K562 (cell line): ENCODE measurements around the gene SCARB2. TPM values are rescaled to one million over a fixed set of nuclear protein-coding genes. Genes with fewer than 3 reads are reported as not detected.

ENCODE experiments used
- ARID1B ChIP-seq: fragments of 450-650 bp; IDR thresholded peaks from 2 replicates; pipeline ENCODE4 v1.6.1; 2016; ENCODE audit warnings: antibody characterized with exemption, mild to moderate bottlenecking, inconsistent platforms
- C11orf30 ChIP-seq: fragments of 450-650 bp; IDR thresholded peaks from 2 replicates; pipeline ENCODE4 v1.6.1; 2016; ENCODE audit warnings: low read depth, mild to moderate bottlenecking
- DDX20 ChIP-seq: fragments of 450-650 bp; IDR thresholded peaks from 2 replicates; pipeline ENCODE4 v1.6.1; 2016; ENCODE audit warnings: missing genetic modification characterization, low read depth, mild to moderate bottlenecking, missing compliant biosample characterization, moderate library complexity
- ETV1 ChIP-seq: fragments of 450-650 bp; conservative IDR thresholded peaks from 2 replicates; pipeline ENCODE4 v1.6.1; 2016; ENCODE audit warnings: missing genetic modification characterization, control low read depth, low read depth, missing compliant biosample characterization
- HBP1 ChIP-seq: fragments of 450-650 bp; formaldehyde crosslinking; IDR thresholded peaks from 2 replicates; pipeline ENCODE4 v1.4.0; 2022; ENCODE audit warnings: missing genetic modification characterization
- JUND ChIP-seq, 2 experiments: IDR thresholded peaks; 2 replicates in 1 of 2; 3 replicates in 1 of 2; pipeline ENCODE4 v1.6.1; 2011; ENCODE audit warnings: borderline replicate concordance in 2 of 2, low read depth in 2 of 2, low read length in 2 of 2, improper control_type of control experiment in 1 of 2, missing biosample characterization in 1 of 2, missing genetic modification characterization in 1 of 2, missing genetic modification reagents in 1 of 2
- KDM5B ChIP-seq: fragments of 200-600 bp; sonication (generic); IDR thresholded peaks from 2 replicates; pipeline ENCODE4 v1.6.1; 2012; ENCODE audit warnings: low read depth, mild to moderate bottlenecking, moderate library complexity, low read length, control low read depth, inconsistent platforms; ENCODE audit not compliant: insufficient replicate concordance
- NFXL1 ChIP-seq: fragments of 450-650 bp; formaldehyde crosslinking; IDR thresholded peaks from 2 replicates; pipeline ENCODE4 v1.4.0; 2021; ENCODE audit warnings: mild to moderate bottlenecking
- POLR2B ChIP-seq: fragments of 450-650 bp; IDR thresholded peaks from 2 replicates; pipeline ENCODE4 v1.6.1; 2018; ENCODE audit warnings: low read depth; ENCODE audit not compliant: partially characterized antibody
- SMARCA5 ChIP-seq: fragments of 450-650 bp; IDR thresholded peaks from 2 replicates; pipeline ENCODE4 v1.6.1; 2016
- SPI1 ChIP-seq: IDR thresholded peaks from 2 replicates; pipeline ENCODE4 v1.6.1; 2011; ENCODE audit warnings: low read depth, low read length, control low read depth, borderline replicate concordance
- ZBTB2 ChIP-seq: fragments of 450-650 bp; IDR thresholded peaks from 2 replicates; pipeline ENCODE4 v1.6.1; 2016; ENCODE audit warnings: antibody characterized with exemption
- ZBTB7A ChIP-seq: IDR thresholded peaks from 2 replicates; pipeline ENCODE4 v1.6.1; 2011; ENCODE audit warnings: low read depth, mild to moderate bottlenecking, low read length, moderate library complexity, borderline replicate concordance; ENCODE audit not compliant: control insufficient read depth
- ZNF263 ChIP-seq: sonication (generic); formaldehyde crosslinking; IDR thresholded peaks from 2 replicates; pipeline ENCODE4 v1.8.0; 2022; ENCODE audit warnings: mild to moderate bottlenecking, missing genetic modification reagents, borderline replicate concordance
- ZZZ3 ChIP-seq: fragments of 450-650 bp; IDR thresholded peaks from 2 replicates; pipeline ENCODE4 v1.6.1; 2016; ENCODE audit warnings: antibody characterized with exemption, mild to moderate bottlenecking, moderate library complexity
- polyA plus RNA-seq, 8 experiments: library from polyadenylated mRNA; depleted of rRNA in 4 of 8; stranded (reverse) in 5 of 8; unstranded in 3 of 8; fragments of >200 nt; fragmentation: Nextera tagmentation in 2 of 8; fragmentation: Illumina TruSeq in 1 of 8; extraction: Ambion mirVana in 2 of 8; extraction: Trizol in 1 of 8; gene quantifications; 2 replicates each; pipeline versions ENCODE4 v1.2.1 to v1.2.3, GENCODE V29; 2011 to 2014; ENCODE audit warnings: inconsistent platforms in 1 of 8, missing spikeins in 1 of 8
- total RNA-seq, 7 experiments: library from RNA; depleted of rRNA in 6 of 7; stranded (reverse); fragments of >200 nt in 6 of 7; fragmentation: Illumina TruSeq in 2 of 7; extraction: Trizol in 2 of 7; gene quantifications; 2 replicates each; pipeline versions ENCODE4 v1.2.1 to v1.2.3, GENCODE V29; 2011 to 2021; ENCODE audit warnings: low replicate concordance in 1 of 7

SCARB2 gene
- total and polyA plus RNA-seq, 9 of the 15 experiments (the other 6 are each of a cell fraction or from before 2014, with no cell fraction given), result 6.1 to 25.8 (median 17.8) TPM

GRCh38 chr4:76179398-76180318 is 34.0 kb downstream of the SCARB2 start (continued):
- no peak for TF ChIP-seq ZBTB2
- TF ChIP-seq POLR2B, result no peak
- TF ChIP-seq SPI1, result peak; percentile 33; the same call in 1 of the 2 replicates
- TF ChIP-seq JUND (IDR thresholded peaks at IDR 0.05; ENCODE audit: borderline replicate concordance, low read depth, low read length), result peak; percentile 51; the same call in 1 of the 2 replicates
- peak; percentile 44; the same call in 1 of the 3 replicates for TF ChIP-seq JUND (tag; IDR thresholded peaks at IDR 0.05; ENCODE audit: borderline replicate concordance, low read depth, low read length)
- no peak for TF ChIP-seq ZBTB7A
- TF ChIP-seq C11orf30, result no peak
- TF ChIP-seq ZZZ3, result no peak
- TF ChIP-seq DDX20 (tag), result no peak
- TF ChIP-seq ARID1B, result peak; percentile 65; the same call in 1 of the 2 replicates
- no peak for TF ChIP-seq NFXL1 (CRISPR knock-in tag)
- TF ChIP-seq SMARCA5, result no peak
- TF ChIP-seq HBP1 (CRISPR knock-in tag), result no peak
- TF ChIP-seq KDM5B, result no peak
- no peak for TF ChIP-seq ETV1 (tag)
- TF ChIP-seq ZNF263 (CRISPR knock-in tag), result no peak
